Body of pancreas (tissue), 4 donors: Measurements from ENCODE around the gene METTL8.

Experiments used
- CTCF ChIP-seq, 7 experiments: fragments of 450-650 bp in 4 of 7; fragments of 200-600 bp in 3 of 7; sonication (generic) in 3 of 7; IDR thresholded peaks; one replicate each; pipeline ENCODE4 v1.5.1; 2016 to 2019; ENCODE audit warnings: antibody characterized with exemption in 7 of 7
- POLR2A ChIP-seq, 3 donors: fragments of 450-650 bp; IDR thresholded peaks; one replicate each; pipeline ENCODE4 v1.6.1; 2016; ENCODE audit warnings: antibody characterized with exemption in 3 of 3, mild to moderate bottlenecking in 2 of 3

- TF ChIP-seq CTCF (IDR thresholded peaks at IDR 0.05) (no peak), POLR2A (IDR thresholded peaks at IDR 0.05) (no peak)
Measured at GRCh38 chr2:171419333-171419732, 14.5 kb downstream of the METTL8 start.
